Endometrium (tissue), 2 donors: Measurements from ENCODE around the gene WNT2.
"Not testable (repeated sequence)": the region's sequence is repeated elsewhere in the genome, so short reads cannot be mapped to it uniquely, and the experiment has no call there.

Experiments used
- FAIRE-seq: peaks from 2 replicates; lab custom pipeline; 2012; peaks lifted over from hg19 to GRCh38; lab: Jason Lieb, UNC
- donor health status: control.
- donor health status: control.

The WNT2 gene

DNA sequence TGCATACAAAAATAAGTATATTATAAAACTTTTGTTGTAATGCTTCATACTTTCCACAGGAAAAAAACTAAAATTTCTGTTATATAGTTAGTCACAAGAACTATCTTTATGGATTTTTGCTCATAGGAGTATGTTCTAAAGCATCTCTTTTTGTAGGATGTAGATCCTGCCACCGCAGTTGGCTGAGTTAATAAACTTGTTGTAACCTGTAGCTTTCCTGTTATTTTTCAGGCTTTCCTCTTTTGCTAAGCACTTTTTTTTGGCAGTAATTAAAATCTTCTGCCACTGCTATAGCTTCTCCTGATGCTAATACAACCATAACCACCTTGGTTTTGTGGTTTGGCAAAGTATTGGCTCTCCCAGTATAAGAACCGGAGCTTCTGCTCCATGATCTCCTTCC lies 60.3 kb downstream of the WNT2 start:
- no peak for FAIRE-seq

DNA sequence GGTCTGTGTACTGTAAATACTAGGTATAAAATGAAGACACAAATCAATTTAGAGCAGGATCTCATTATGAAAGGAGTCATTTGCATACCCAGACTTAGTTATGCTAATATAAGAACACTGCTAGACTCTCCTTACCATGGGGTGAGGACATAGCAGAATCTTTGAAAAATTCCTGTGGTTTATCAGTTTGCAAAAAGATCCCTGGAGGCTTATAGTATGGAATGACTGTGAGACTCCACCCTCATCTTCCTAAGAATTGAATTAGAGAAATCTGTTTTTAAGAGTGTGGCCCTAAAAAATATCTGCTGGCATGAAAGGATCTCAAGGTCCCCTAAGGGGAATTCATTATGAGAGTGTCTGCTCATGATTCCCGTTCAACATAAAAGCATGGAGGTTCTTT lies 63.2 kb downstream of the WNT2 start:
- FAIRE-seq: no peak

DNA sequence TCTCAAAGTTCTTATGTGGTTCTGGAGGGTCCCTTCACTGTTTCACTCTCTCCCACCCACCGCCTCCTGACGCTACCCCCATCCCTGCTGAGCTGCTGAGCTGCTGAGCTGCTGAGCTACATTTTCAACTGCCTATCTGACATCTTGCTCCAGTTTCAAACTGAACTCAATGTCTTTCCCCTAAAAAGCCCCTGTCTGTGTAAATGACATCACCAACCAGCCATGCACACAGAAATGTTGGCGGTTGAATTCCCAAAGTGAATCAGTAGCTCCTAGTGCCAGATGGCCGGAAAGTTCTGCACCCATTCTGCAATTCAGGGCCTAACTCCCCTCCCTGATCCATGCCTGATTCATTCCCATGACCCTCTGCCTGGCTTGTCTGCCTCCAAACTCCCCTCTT lies 71.2 kb downstream of the WNT2 start:
- no peak for FAIRE-seq

DNA sequence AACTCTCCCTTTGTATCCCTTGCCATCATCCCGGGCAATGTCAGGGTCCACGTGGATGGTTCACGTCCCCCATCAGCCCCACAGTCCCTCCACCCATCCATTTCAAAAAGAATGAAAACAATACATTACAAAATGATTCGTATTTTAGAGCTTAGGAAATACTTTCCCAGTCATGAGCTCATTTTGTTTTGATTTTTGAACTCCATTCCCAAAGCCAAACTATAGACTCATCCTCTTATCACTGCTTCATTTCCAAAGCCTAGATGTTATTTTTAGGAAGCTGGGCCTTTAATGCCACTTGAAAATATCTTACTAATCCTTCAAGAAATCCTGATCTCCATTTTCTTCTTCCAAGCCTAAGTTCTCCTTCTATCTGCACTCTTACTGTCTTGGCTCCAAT lies 72.1 kb downstream of the WNT2 start:
- FAIRE-seq: no peak

DNA sequence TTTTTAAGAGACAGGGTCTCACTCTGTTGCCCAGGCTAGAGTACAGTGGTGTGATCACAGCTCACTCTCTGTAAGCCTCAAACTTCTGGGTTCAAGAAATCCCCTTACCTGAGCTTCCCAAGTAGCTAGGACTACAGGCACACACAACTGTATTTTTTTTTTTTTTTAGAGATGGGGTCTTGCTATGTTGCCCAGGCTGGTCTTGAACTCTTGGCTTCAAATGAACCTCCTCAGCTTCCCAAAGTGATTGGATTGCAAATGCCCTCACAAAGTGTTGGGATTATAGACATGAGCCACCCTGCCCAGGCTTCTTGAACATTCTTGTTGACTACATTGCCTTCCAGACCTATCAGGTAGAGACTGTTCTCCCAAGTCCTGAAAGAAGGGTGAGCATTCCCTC lies 72.6 kb downstream of the WNT2 start:
- FAIRE-seq: no peak

DNA sequence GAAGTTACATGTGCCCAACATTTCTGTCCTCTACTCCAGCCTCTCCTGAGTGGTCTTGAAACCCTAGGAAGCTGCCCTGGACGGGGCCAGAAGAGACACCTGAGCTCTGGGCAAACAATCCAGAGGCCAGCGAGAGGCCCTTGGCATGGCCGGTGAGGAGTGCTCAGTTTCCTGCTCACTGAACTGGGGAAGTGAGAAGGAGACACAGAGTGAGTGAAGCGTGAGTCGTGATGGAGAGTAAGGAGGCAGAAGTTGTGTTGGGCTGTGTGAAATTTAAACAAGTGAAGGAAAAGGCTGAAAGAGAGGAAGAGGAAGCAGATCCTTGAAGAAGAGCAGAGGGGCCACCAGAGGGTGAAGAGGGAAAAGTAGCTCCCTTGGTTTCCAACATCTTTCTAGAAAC lies 73.2 kb downstream of the WNT2 start:
- FAIRE-seq: no peak

DNA sequence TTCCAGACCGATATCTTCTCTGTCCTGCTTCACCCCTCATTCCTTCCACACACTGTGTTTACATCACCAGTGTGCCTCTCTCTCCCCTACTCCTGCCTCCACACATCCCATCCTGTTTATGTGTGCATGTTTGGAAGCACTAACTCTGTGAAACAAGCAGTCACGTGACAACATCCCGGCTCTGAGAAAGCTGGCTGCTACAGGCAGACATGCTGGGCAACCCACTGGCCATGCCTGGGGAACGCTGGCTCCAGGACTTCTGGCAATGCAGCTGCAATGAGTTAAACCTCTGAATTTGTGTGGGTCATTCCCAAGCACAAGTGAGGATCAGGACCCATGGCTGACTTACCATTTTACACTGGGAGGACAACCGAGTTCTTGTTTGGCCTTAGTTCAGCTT lies 74.0 kb downstream of the WNT2 start:
- FAIRE-seq: no peak

DNA sequence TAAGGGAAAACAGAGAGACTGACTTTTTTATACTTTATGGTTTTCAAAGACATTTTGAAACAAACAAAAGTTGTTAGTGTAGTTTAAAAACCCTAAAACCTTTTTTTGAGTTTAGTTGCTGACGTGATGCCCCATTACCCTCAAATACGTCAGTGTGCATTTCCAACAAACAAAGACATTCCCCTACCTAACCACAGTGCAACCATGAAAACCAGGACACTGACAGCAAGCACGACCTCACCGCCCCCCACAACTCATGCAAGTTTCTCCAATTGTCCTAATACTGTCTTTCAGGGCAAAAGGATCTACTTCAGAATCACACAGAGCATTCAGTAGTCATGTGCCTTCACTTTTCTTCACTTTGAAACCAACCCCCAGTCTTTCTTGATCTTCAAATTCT lies 75.0 kb downstream of the WNT2 start:
- no peak for FAIRE-seq

DNA sequence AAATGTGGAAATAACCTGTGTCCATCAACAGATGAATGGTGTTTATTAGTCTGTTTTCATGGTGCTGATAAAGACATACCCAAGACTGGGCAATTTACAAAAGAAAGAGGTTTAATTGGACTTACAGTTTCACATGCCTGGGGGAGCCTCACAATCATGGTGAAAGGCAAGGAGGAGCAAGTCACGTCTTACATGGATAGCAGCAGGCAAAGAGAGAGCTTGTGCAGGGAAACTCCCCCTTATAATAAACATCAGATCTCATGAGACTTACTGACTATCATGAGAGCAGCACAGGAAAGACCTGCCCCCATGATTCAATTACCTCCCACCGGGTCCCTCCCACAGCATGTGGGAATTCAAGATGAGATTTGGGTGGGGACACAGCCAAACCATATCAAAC lies 77.2 kb downstream of the WNT2 start:
- not testable (repeated sequence) for FAIRE-seq

DNA sequence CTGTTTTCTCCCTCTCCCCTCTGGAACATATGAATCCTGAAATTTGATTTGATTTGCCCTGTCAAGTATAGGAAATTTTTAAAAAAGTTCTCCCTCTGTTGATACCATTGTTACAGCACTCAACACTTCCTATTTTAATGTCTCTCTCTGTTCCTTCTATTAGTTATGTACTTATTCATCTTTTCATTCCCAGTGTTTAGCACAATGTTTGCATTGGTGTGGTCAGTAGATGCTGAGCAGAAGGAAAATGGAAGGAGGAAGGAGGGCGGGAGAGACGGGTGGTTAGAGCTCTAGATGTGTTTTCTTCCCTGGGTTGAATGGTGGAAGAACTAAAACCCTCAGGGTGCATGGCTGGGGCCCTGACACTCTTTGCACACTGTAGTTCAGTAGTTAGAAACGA lies 79.5 kb downstream of the WNT2 start:
- no peak for FAIRE-seq

DNA sequence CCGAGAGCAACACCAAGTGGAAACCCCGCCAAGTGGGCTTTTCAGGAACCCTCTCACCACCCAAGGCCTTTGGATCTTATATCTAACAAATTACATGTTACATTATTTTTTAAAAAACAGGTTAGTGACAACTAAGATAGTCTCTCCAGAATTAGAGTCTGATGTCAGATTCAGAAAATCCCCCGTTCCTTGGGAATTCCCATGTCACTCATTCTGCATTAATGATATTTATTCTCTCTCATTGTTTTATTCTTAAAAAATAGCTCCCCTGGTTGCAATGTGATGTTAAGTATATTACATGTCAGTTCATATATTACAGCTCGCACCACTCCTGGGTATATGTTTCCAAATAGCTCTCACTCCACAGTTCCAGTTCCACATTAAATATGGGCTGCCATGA lies 81.8 kb downstream of the WNT2 start:
- FAIRE-seq: no peak

DNA sequence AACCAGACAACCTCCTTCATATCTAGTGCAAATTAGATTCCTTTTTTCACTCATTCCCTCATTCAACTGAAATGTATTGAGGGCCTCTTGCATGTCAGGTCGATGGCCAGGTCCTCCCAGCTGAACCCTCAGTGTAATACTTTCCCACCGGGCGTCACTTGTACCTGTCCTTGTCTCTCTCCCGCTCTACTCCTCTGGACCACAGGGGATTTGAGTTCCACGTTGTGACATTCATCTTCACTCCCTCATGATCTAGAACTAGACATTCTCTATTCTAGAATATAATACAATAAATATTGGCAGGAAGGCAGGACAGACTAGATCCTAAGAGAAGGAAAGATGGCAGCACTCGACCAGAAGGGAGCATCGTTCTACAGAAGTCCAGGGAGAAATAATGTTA lies 83.9 kb downstream of the WNT2 start:
- no peak for FAIRE-seq

DNA sequence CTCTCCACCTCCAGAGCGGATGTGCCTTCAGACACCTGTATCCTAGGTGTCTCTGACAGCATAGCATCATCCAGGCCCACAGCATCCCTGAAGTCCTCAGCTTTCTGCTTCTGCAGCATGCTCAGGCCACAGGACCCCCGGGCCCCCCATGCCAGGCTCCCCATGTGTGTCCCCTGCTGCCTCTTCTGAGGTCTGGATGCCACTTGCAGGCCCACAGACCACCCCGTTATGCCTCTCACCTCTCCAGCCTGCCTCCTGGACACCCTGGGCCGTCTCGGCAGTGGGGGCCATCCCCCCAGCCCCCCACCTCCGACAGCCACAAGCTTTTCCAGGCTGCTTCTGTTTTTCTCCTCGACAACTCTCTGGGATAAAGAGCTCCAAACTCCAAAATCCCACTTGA lies 84.4 kb downstream of the WNT2 start:
- FAIRE-seq: no peak

DNA sequence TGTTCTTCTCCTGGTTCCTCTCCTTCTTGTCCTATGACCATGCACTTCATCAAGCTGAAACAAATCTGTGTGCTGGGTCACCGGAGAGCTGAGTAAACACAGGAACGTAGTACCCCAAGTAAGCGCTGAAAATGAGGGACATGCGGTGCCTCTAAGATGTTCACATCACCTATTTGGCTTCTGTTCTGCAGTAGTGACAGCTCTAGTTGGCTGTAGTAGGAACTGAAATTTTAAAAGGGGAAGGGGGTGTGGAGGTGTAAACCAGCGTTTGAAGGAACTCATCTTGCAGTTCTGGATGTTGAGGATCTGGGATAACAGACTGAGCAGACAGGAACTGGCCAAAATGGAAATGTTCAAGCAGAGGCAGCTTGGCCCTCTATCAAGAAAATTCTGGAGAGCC lies 85.2 kb downstream of the WNT2 start:
- FAIRE-seq: no peak

DNA sequence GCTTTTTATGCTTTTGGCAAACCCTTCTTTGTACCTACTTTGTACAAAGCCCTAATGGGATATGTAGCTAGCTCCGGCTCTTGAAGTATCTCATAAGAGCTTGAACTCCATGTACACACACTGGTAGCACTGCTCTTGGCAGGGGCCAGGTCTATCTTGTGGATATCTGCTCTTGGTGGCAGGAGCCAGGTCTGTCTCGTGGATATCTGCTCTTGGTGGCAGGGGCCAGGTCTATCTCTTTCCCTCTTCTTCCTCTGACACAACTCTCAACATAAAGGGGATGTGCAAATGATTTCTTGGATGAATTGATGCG lies 91.9 kb downstream of the WNT2 start:
- FAIRE-seq: no peak

DNA sequence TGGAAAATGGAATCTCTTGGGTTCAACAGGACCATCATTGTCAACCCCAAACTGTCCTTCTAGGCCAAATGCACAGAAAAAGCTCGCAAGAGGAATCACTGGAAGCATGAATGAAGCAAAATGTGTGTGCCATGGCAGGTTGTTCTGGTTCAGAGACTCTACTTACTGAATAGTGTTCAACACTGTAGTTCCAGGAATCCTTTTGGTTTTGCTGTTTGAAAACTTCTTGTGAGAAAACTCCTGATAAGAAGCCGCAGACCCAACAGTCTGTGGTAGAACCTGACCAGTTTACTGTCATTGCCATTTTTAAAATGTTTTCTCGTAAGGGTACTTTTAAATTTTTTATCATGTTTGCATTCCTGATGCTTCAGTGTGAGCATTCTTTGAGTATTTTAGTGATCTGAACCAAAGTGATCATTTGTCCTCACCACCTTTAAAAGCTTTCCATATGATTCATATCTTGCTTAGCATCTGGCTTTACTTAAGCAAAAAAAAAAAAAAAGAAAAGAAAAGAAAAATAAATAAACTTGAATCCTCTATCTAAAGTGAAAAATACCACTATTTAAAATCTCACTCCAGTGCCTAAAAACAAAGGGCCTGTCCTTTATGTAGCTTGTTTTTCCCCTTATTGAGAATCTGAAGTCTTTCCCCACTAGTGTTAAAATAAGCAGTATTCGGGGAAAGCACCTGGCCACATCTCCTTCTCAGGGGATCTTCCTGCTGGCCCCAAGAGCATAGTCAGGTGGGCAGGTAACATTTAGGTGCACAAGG lies 92.4 kb downstream of the WNT2 start:
- FAIRE-seq: peak; percentile 71

DNA sequence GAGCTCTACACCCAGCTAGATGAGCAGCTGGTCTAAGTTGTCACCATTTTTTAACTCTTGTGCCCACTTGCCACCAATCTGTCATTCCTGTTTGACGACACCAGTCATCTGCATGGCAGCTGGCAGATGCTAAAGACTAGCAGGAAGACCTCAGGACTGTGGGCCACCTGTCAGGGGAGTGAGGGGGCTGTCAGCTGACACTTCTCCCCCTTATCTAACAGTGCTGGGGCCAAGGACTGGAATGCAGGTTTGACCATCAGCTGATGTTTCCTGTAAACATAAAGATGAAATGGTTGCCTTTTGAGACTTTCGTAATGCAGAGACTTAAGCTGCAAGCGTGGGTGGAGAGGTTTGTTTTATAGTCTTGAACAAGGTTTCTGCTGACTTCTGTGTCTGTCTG lies 93.5 kb downstream of the WNT2 start:
- no peak for FAIRE-seq

DNA sequence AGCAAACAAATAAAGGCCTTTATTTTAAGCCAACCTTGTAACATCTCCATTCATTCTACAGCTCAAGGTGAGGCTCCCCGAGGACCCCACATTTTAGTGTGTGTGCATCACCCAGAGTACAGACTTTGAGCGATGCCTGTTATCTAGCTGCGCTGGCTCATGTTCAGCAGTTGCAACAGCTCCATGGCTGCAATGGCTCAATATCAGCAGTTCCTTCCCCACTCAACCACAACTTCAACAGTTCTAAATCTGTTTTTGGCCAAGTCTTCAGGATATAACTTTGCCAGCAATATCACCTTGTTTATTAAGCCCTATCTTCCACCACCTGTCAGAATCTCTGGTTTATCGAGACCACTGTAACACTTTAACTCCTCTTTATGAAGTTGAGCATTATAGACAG lies 95.8 kb downstream of the WNT2 start:
- FAIRE-seq: no peak

DNA sequence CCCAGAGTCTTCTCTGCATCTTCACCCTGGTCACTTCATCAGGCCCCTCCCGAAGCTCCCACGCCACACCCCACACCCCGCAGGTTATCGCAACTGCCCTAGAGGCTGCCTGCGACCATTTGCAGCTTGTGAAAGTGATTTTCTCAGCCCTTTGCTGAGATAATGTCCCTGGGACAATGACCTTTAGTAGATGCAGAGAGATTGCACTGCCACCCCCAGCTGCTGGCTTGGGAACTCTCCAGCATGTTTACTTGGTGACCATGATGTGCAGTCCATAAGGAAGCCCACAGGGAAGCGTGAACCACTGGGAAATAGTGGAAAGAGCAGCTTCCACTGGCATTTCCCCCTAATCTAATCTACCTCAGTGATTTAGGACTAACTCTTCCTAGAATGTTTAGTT lies 97.3 kb downstream of the WNT2 start:
- no peak for FAIRE-seq
